Urinary bladder (tissue), 4 donors: ENCODE results near the gene CARD9. TPM values are rescaled to one million over a fixed set of nuclear protein-coding genes. Genes with fewer than 3 reads are reported as not detected.
"Not testable (repeated sequence)": the region's sequence is repeated elsewhere in the genome, so short reads cannot be mapped to it uniquely, and the experiment has no call there.

Experiments used
- DNase-seq: peaks from one replicate; pipeline ENCODE4 v3.0.0-alpha.2; 2015; ENCODE audit errors: extremely low spot score
- H3K27ac ChIP-seq: one replicate; pipeline ENCODE4 v1.5.1; 2013; ENCODE audit warnings: low read depth, mild to moderate bottlenecking, moderate library complexity
- H3K36me3 ChIP-seq: one replicate; pipeline ENCODE4 v1.6.1; 2013; ENCODE audit warnings: mild to moderate bottlenecking, moderate library complexity; ENCODE audit not compliant: insufficient read depth
- H3K4me1 ChIP-seq: one replicate; pipeline ENCODE4 v1.6.1; 2013; ENCODE audit warnings: mild to moderate bottlenecking, moderate library complexity; ENCODE audit not compliant: insufficient read depth
- H3K4me3 ChIP-seq: one replicate; pipeline ENCODE4 v1.5.1; 2013; ENCODE audit warnings: low read depth, low read length
- WGBS: extraction: QIAGEN DNeasy Blood & Tissue Kit; methylation state at CpG from one replicate; pipeline ENCODE4 v1.1.7; 2013; 5-methylcytosine and 5-hydroxymethylcytosine counted together
- polyA plus RNA-seq: library from polyadenylated mRNA; stranded (reverse); fragments of 200-250 nt; gene quantifications from one replicate; pipeline ENCODE4 v1.2.3, GENCODE V29; 2013
- total RNA-seq: library from RNA; depleted of rRNA; stranded (reverse); fragments of >200 nt; gene quantifications from one replicate; pipeline ENCODE4 v1.2.3, GENCODE V29; 2014
- donor health status: healthy with polysubstance abuse.
- donor health status: healthy.

Gene CARD9
- total and polyA plus RNA-seq, 2 donors: 2.9 to 3.2 TPM

DNA sequence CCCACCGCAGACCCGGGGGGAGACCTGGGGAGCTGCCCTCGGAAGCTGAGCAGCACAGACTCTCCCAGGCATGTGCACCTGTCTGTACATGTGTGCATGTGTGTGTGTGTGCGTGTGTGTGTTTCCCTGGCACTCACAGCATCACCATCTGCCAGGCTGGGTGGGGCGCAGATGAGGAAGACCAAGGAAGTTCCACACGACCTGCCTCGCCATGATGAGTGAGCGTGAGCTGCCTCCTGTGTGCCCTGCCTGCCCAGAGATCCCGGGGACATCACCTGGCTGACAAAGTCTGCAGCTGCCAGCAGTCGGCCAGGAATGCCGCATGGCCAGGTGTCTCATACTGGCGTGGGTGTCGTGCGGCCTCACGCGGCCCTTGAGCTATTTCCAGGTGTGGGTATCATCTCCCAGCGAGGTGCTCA lies 50.1 kb downstream of the CARD9 start:
- WGBS: 79% methylated on average over 17 of the region's 17 CpGs

DNA sequence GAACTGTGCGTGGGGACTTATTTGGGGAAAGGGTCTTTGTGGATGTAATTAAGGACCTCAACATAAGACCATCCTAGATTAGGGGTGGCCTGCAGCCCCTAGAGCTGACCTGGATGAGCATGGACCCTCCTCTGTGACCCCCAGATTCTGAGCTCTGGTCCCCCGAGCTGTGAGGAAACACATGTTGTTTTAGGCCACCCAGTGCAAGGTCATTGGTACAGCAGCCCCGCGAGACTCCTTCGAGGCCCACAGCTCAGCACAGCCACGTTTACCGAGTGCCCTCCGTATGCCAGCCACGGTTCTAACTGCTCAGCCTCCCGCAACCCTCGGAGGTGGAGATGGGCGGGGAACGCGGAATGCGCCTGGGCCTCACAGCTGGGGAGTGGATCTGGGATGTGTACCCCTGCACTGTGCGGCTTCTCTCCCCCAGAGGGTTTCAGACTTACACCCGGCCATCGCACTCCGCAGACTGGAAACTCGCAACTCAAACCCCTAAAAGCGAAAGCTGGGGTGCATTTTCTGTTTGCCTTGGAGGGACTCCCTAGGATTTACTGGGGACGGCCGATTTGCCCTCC lies 50.6 kb downstream of the CARD9 start:
- WGBS: 76% methylated on average over 23 of the region's 23 CpGs
- Histone ChIP-seq H3K4me1 (no peaks in the 10 kb centered on the region), H3K4me3 (no peak overlapping the region), H3K36me3 (no peaks in the 10 kb centered on the region), H3K27ac (no peak overlapping the region)
- no peak for DNase-seq

More for the DNA sequence above, 50.1 kb downstream of the CARD9 start:
- H3K4me1 ChIP-seq: no peaks in the 10 kb centered on the region
- DNase-seq: no peak
- no peak overlapping the region for H3K4me3 ChIP-seq
- no peaks in the 10 kb centered on the region for H3K36me3 ChIP-seq
- no peak overlapping the region for H3K27ac ChIP-seq

- 88% methylated on average over 19 of the region's 19 CpGs for WGBS
- no peak for DNase-seq
These were observed 51.9 kb downstream of the CARD9 start for GRCh38 chr9:136321561-136321960.

DNA sequence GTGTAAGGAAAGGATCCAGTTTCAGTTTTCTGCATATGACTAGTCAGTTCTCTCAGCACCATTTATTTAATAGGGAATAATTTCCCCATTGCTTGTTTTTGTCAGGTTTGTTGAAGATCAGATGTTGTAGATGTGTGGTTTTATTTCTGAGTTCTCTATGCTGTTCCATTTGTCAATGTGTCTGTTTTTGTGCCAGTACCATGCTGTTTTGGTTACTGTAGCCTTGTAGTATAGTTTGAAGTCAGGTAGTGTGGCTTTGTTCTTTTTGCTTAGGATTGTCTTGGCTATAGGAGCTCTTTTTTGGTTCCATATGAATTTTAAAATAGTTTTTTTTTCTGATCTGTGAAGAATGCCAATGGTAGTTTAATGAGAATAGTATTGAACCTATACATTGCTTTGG lies 52.5 kb downstream of the CARD9 start:
- not testable (repeated sequence) for H3K4me3 ChIP-seq, DNase-seq, H3K36me3 ChIP-seq, H3K27ac ChIP-seq, H3K4me1 ChIP-seq

More at GRCh38 chr9:136321561-136321960, 51.9 kb downstream of the CARD9 start:
- H3K36me3 ChIP-seq: no peaks in the 10 kb centered on the region
- no peaks in the 10 kb centered on the region for H3K4me1 ChIP-seq
- no peak overlapping the region for H3K4me3 ChIP-seq
- H3K27ac ChIP-seq: no peak overlapping the region

DNA sequence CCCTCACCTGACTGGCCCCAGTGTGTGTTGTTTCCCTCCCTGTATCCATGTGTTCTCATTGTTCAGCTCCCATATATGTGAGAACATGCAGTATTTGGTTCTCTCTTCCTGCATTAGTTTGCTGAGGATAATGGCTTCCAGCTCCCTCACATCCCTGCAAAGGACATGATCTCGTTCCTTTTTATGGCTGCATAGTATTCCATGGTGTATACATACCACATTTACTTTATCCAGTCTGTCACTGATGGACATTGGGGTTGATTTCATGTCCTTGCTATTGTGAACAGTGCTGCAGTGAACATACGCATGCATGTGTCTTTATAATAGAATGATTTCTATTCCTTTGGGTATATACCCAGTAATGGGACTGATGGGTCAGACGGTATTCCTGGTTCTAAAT lies 53.5 kb downstream of the CARD9 start:
- not testable (repeated sequence) for H3K27ac ChIP-seq, H3K4me3 ChIP-seq, DNase-seq, H3K36me3 ChIP-seq, H3K4me1 ChIP-seq
- 91% methylated on average over 3 of the region's 3 CpGs for WGBS

DNA sequence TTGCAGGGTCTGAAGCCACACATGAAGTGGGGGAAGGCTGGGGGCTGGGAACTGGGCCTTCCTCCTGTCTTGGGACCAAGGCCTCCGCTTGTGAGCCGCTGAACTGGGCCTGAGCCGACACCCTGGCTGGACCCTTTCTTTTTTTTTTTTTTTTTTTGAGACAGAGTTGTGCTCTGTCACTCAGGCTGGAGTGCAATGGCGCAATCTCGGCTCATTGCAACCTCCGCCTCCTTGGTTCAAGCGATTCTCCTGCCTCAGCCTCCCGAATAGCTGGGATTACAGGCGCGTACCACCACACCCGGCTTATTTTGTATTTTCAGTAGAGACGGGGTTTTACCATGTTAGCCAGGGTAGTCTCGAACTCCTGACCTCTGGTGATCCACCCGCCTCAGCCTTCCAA lies 54.2 kb downstream of the CARD9 start:
- H3K27ac ChIP-seq, H3K4me1 ChIP-seq, DNase-seq, H3K36me3 ChIP-seq, H3K4me3 ChIP-seq: not testable (repeated sequence)
- WGBS: 96% methylated on average over 14 of the region's 14 CpGs

- DNase-seq: no peak
- WGBS: 87% methylated on average over 16 of the region's 16 CpGs
These were observed 54.7 kb downstream of the CARD9 start for GRCh38 chr9:136318776-136319241.

GRCh38 chr9:136318111-136318775 lies 55.2 kb downstream of the CARD9 start:
- no peak overlapping the region for H3K27ac ChIP-seq
- H3K4me1 ChIP-seq: no peaks in the 10 kb centered on the region
- no peak overlapping the region for H3K4me3 ChIP-seq
- H3K36me3 ChIP-seq: no peaks in the 10 kb centered on the region
- DNase-seq: no peak
- WGBS: 74% methylated on average over 21 of the region's 21 CpGs

More at GRCh38 chr9:136318776-136319241, 54.7 kb downstream of the CARD9 start:
- no peak overlapping the region for H3K27ac ChIP-seq
- H3K4me1 ChIP-seq: no peaks in the 10 kb centered on the region
- H3K36me3 ChIP-seq: no peaks in the 10 kb centered on the region
- H3K4me3 ChIP-seq: no peak overlapping the region

GRCh38 chr9:136317695-136318094 lies 55.8 kb downstream of the CARD9 start:
- Histone ChIP-seq H3K27ac (no peak overlapping the region), H3K36me3 (no peaks in the 10 kb centered on the region), H3K4me3 (no peak overlapping the region), H3K4me1 (no peaks in the 10 kb centered on the region)
- WGBS: 87% methylated on average over 16 of the region's 16 CpGs
- no peak for DNase-seq

- Histone ChIP-seq H3K4me3 (no peak overlapping the region), H3K36me3 (no peaks in the 10 kb centered on the region), H3K4me1 (no peaks in the 10 kb centered on the region), H3K27ac (no peak overlapping the region)
- no peak for DNase-seq
- 91% methylated on average over 13 of the region's 13 CpGs for WGBS
These were observed 56.4 kb downstream of the CARD9 start for GRCh38 chr9:136316896-136317676.

- 97% methylated on average over 23 of the region's 23 CpGs for WGBS
- DNase-seq: no peak
- Histone ChIP-seq H3K36me3 (no peaks in the 10 kb centered on the region), H3K27ac (no peak overlapping the region), H3K4me3 (no peak overlapping the region), H3K4me1 (no peaks in the 10 kb centered on the region)
These were observed 57.2 kb downstream of the CARD9 start for GRCh38 chr9:136316271-136316751.

GRCh38 chr9:136314944-136315343 lies 58.5 kb downstream of the CARD9 start:
- H3K27ac ChIP-seq: no peak overlapping the region
- no peaks in the 10 kb centered on the region for H3K36me3 ChIP-seq
- H3K4me3 ChIP-seq: no peak overlapping the region
- WGBS: 87% methylated on average over 4 of the region's 4 CpGs
- H3K4me1 ChIP-seq: no peaks in the 10 kb centered on the region
- no peak for DNase-seq

DNA sequence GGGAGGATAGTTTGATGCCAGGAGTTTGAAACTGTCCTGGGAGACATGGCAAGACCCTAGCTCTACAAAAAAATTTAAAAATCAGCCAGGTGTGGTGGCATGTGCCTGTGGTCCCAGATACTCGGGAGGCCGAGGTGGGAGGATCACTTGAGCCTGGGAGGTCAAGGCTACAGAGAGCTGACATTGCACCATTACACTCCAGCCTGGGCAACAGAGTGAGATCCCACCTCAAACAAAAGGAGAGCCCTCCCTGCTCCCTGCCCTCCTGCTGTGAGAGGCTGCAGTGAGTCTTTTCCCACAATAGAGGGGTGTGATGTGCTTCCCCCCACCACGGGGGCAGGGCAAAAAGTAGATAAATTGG lies 59.4 kb downstream of the CARD9 start:
- Histone ChIP-seq H3K27ac (no peak overlapping the region), H3K4me3 (no peak overlapping the region), H3K4me1 (no peaks in the 10 kb centered on the region), H3K36me3 (no peaks in the 10 kb centered on the region)
- DNase-seq: no peak
- WGBS: 90% methylated on average over 3 of the region's 3 CpGs
